ENCODE measurements around the gene FOXC1. TPM values are rescaled to one million over a fixed set of nuclear protein-coding genes. Genes with fewer than 3 reads are reported as not detected.

FOXC1 gene
- total and polyA plus RNA-seq, 2 experiments from 2014 or later, result 0.10 to 0.13 TPM

GRCh38 chr6:1560281-1561058 is 49.2 kb upstream of the FOXC1 start (continued):
- TF ChIP-seq ZNF462 (CRISPR knock-in tag; IDR thresholded peaks at IDR 0.05) (no peak), ETS1 (IDR thresholded peaks at IDR 0.05) (no peak), ZNF331 (CRISPR knock-in tag; IDR thresholded peaks at IDR 0.05; ENCODE audit: low read depth) (no peak), JUNB (IDR thresholded peaks at IDR 0.05; ENCODE audit: unreplicated experiment) (no peak), EZH2phosphoT487 (IDR thresholded peaks at IDR 0.05; ENCODE audit: unreplicated experiment) (no peak), EZH2 (IDR thresholded peaks at IDR 0.05; ENCODE audit: low read depth, unreplicated experiment) (no peak), CREB1 (CRISPR knock-in tag; IDR thresholded peaks at IDR 0.05; ENCODE audit: low read depth) (no peak)

DNA sequence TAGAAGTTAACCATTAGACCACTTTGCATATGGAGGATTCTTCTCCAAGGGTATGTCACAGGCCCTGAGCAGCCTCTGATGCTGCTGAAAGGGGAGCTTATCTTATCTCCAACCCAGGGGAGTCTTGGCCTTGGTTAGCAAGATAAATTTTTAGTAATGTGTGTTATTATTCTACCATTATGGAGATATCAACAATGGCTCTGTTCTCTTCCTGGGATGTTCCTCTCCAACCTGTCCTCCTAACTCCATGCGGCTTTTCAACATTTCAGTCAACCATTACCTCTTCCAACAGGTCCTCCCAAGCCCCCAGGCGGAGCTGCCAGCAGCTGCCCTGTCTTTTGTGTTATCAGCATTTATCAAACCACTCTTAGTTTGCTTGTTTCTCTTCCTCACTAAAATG is 48.4 kb upstream of the FOXC1 start:
- H3K4me1 Mint-ChIP-seq, result peaks cover 7% of the 10 kb centered on the region
- H3K27me3 Mint-ChIP-seq (ENCODE audit: insufficient read depth, low read depth, poor library complexity), result peaks cover 5% of the 10 kb centered on the region
- no peak for DNase-seq (ENCODE audit: low spot score)
- no peak for ATAC-seq
- no peak overlapping the region for H3K4me3 Mint-ChIP-seq
- Histone ChIP-seq H3K79me2 (replicated peaks; ENCODE audit: insufficient read depth) (no peaks in the 10 kb centered on the region), H3K27ac (ENCODE audit: low read depth) (no peak overlapping the region), H2AFZ (no peak overlapping the region), H3K4me1 (ENCODE audit: insufficient read depth) (peaks cover 6% of the 10 kb centered on the region), H3K4me3 (no peak overlapping the region), H3K9me2 (ENCODE audit: insufficient read depth) (no peaks in the 10 kb centered on the region), H3K36me3 (ENCODE audit: insufficient read depth) (no peaks in the 10 kb centered on the region), H4K20me1 (replicated peaks; ENCODE audit: insufficient read depth) (no peaks in the 10 kb centered on the region), H3K27me3 (ENCODE audit: insufficient read depth) (no peaks in the 10 kb centered on the region), H3K4me2 (no peak overlapping the region), H3F3A (replicated peaks; ENCODE audit: low read depth) (no peaks in the 10 kb centered on the region)
- no peaks in the 10 kb centered on the region for H3K36me3 Mint-ChIP-seq (ENCODE audit: low read depth)
- H3K27ac Mint-ChIP-seq, result no peak overlapping the region
- no peaks in the 10 kb centered on the region for H3K9me3 Mint-ChIP-seq
- no peak for TF ChIP-seq NANOG (IDR thresholded peaks at IDR 0.05; ENCODE audit: borderline replicate concordance)
- no peak for TF ChIP-seq ZNF114 (CRISPR knock-in tag; IDR thresholded peaks at IDR 0.05)
- no peak for TF ChIP-seq EZH2phosphoT487 (IDR thresholded peaks at IDR 0.05; ENCODE audit: unreplicated experiment)
- TF ChIP-seq JUNB (IDR thresholded peaks at IDR 0.05; ENCODE audit: unreplicated experiment), result no peak
- TF ChIP-seq REST (IDR thresholded peaks at IDR 0.05; ENCODE audit: unreplicated experiment), result no peak
- no peak for TF ChIP-seq EZH2 (IDR thresholded peaks at IDR 0.05; ENCODE audit: low read depth, unreplicated experiment)
- no peak for TF ChIP-seq STAT1 (IDR thresholded peaks at IDR 0.05; ENCODE audit: unreplicated experiment)
- TF ChIP-seq ZNF331 (CRISPR knock-in tag; IDR thresholded peaks at IDR 0.05; ENCODE audit: low read depth), result no peak
- TF ChIP-seq POLR2AphosphoS5 (IDR thresholded peaks at IDR 0.05; ENCODE audit: low read depth), result no peak
